ENCODE data around the gene TRAK2. TPM values are rescaled to one million over a fixed set of nuclear protein-coding genes. Genes with fewer than 3 reads are reported as not detected.
A peak's percentile ranks its signal among the peaks of the same experiment; 100 is the strongest.
"Not testable (repeated sequence)": the region's sequence is repeated elsewhere in the genome, so short reads cannot be mapped to it uniquely, and the experiment has no call there.

The TRAK2 gene
- total and polyA plus RNA-seq, 9 of the 15 experiments (the other 6 are each of a cell fraction or from before 2014, with no cell fraction given): 3.4 to 10.4 (median 7.3) TPM

DNA sequence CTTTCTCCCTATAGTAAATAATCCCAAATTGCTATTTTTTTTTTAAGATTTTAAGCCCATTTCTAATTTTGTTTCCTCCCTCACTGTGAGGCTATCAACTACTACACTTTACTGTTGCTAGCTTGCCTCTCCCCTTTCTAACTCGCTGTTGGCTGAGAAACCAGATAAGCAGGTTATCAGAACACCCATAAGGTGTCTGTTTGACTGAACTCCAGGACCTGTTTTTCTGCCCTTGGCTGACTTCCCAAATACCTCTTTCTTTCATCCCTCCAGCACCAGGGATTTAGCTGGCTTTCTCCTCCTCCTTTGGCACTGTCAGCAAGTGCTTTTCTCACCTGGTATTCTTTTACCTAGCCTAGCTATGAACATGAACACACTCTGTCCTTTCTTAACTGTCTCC, 11.1 kb downstream of the TRAK2 start (continued):
- TF ChIP-seq, protein P1, sequence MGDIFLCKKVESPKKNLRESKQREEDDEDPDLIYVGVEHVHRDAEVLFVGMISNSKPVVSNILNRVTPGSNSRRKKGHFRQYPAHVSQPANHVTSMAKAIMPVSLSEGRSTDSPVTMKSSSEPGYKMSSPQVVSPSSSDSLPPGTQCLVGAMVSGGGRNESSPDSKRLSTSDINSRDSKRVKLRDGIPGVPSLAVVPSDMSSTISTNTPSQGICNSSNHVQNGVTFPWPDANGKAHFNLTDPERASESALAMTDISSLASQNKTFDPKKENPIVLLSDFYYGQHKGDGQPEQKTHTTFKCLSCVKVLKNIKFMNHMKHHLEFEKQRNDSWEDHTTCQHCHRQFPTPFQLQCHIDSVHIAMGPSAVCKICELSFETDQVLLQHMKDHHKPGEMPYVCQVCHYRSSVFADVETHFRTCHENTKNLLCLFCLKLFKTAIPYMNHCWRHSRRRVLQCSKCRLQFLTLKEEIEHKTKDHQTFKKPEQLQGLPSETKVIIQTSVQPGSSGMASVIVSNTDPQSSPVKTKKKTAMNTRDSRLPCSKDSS (IDR thresholded peaks at IDR 0.05; ENCODE audit: low read depth, partially characterized antibody): no peak

DNA sequence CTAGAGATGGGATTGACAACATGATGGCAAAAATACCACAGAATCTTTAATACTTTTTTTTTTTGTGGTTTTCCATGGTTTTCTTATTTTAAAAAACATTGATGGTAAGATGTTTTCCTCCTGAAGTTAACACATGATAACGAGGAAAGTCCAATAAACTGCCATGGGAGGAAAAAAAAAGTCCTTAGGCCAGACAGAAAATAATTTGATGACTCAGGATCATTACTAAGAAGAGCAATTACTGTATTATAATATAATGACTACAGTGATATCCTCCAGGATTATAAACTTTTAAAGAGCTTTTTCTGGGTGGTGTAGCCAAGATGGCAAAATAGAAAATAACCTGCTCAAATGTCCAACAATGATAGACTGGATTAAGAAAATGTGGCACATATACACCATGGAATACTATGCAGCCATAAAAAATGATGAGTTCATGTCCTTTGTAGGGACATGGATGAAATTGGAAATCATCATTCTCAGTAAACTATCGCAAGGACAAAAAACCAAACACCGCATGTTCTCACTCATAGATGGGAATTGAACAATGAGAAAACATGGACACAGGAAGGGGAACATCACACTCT, 11.8 kb downstream of the TRAK2 start:
- FAIRE-seq; H3K9ac ChIP-seq (ENCODE audit: insufficient read depth in 1 of 2, low read depth in 2 of 2, low read length in 2 of 2); H3K27ac ChIP-seq (ENCODE audit: extremely low read depth, low read depth, low read length); DNase-seq (ENCODE audit: extremely low read depth in 1 of 4, low spot score in 3 of 4); intact Hi-C loops (cut with micrococcal nuclease); ATAC-seq; H4K20me1 ChIP-seq (replicated peaks; ENCODE audit: control insufficient read depth, insufficient read depth, low read length); in situ Hi-C loops (cut with MboI); H2AFZ ChIP-seq (ENCODE audit: low read depth, low read length); H3K4me2 ChIP-seq (ENCODE audit: insufficient read depth, low read length); H3K9me1 ChIP-seq (ENCODE audit: control insufficient read depth, insufficient read depth, low read length); BruUV-seq (replicated peaks); H3K36me3 ChIP-seq (ENCODE audit: control insufficient read depth, insufficient read depth, low read length); H3K4me3 ChIP-seq; CTCF ChIA-PET (ENCODE audit: low intra/inter-chr PET ratio); H3K9me3 ChIP-seq (replicated peaks; ENCODE audit: control insufficient read depth, insufficient read depth, low read depth, low read length); H3K27me3 ChIP-seq (ENCODE audit: control insufficient read depth in 2 of 2, insufficient read depth in 2 of 2, low read length in 2 of 2): not testable (repeated sequence)
- POLR2A ChIA-PET: interaction anchor here (0.6 to 2.5 kb wide), 3 partner anchors 10 to 73 kb away, joined by 3 to 17 read pairs (median 4); partner anchors contain the start of genes STRADB and TRAK2
- TF ChIP-seq, protein P2, sequence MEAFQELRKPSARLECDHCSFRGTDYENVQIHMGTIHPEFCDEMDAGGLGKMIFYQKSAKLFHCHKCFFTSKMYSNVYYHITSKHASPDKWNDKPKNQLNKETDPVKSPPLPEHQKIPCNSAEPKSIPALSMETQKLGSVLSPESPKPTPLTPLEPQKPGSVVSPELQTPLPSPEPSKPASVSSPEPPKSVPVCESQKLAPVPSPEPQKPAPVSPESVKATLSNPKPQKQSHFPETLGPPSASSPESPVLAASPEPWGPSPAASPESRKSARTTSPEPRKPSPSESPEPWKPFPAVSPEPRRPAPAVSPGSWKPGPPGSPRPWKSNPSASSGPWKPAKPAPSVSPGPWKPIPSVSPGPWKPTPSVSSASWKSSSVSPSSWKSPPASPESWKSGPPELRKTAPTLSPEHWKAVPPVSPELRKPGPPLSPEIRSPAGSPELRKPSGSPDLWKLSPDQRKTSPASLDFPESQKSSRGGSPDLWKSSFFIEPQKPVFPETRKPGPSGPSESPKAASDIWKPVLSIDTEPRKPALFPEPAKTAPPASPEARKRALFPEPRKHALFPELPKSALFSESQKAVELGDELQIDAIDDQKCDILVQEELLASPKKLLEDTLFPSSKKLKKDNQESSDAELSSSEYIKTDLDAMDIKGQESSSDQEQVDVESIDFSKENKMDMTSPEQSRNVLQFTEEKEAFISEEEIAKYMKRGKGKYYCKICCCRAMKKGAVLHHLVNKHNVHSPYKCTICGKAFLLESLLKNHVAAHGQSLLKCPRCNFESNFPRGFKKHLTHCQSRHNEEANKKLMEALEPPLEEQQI (IDR thresholded peaks at IDR 0.05): peak; percentile 35; the same call in 1 of the 2 replicates
- peak in 1 of 2 experiments; percentile 50; a peak in 1 of 4 replicates for TF ChIP-seq KDM1A (IDR thresholded peaks at IDR 0.05)
- peak; percentile 57 for TF ChIP-seq C11orf30 (IDR thresholded peaks at IDR 0.05; ENCODE audit: low read depth)
- TF ChIP-seq BCOR (IDR thresholded peaks at IDR 0.05): peak; percentile 79
- TF ChIP-seq ZNF146 (CRISPR knock-in tag; IDR thresholded peaks at IDR 0.05; ENCODE audit: unreplicated experiment): peak; percentile 53
- peak; percentile 76; the same call in 1 of the 2 replicates for TF ChIP-seq ADNP (tag; IDR thresholded peaks at IDR 0.05)
- 0 out of 2 replicates have a peak, but pooled peaks have one; percentile 22 for TF ChIP-seq MAFG (tag; conservative IDR thresholded peaks at IDR 0.05)
- TF ChIP-seq ZNF316 (IDR thresholded peaks at IDR 0.05): peak; percentile 81
- 67% methylated on average over 1 of the region's 3 CpGs for WGBS (ENCODE audit: insufficient coverage, low coverage, missing lambda C conversion rate)
- peaks cover 21% of the 10 kb centered on the region for H3K79me2 ChIP-seq (ENCODE audit: control insufficient read depth, insufficient read depth, low read length)
- H3K4me1 ChIP-seq (replicated peaks in 1 of 2; ENCODE audit: control insufficient read depth in 2 of 2, insufficient read depth in 2 of 2, low read length in 2 of 2): peaks cover 5 to 20% of the 10 kb centered on the region in 2 experiments; a peak in 4 of 5 replicates

Measured in K562 (cell line).